Gastrocnemius medialis (tissue), 4 donors: ENCODE measurements around the gene METAP1D. TPM values are rescaled to one million over a fixed set of nuclear protein-coding genes. Genes with fewer than 3 reads are reported as not detected.

Source experiments
- ATAC-seq, 2 donors: fragments of 150-250 bp; one replicate each; pipeline ENCODE4 v1.9.1; 2016
- DNase-seq, 2 donors: peaks; one replicate each; pipeline ENCODE4 v3.0.0-alpha.2; 2019
- H3K27ac ChIP-seq, 4 donors: fragments of 200-600 bp; sonication (generic); 1 replicate in 1 of 4; 2 replicates in 3 of 4; pipeline ENCODE4 v1.5.1; 2016 to 2018; ENCODE audit warnings: mild to moderate bottlenecking in 2 of 4, moderate library complexity in 1 of 4
- H3K27me3 ChIP-seq, 3 donors: fragments of 200-600 bp; sonication (generic) in 2 of 3; 1 replicate in 1 of 3; 2 replicates in 2 of 3; pipeline versions ENCODE4 v1.5.1 to v1.6.0; 2016 to 2019; ENCODE audit warnings: mild to moderate bottlenecking in 1 of 3, moderate library complexity in 1 of 3
- H3K36me3 ChIP-seq, 2 donors: fragments of 200-600 bp; sonication (generic) in 1 of 2; one replicate each; pipeline ENCODE4 v1.5.1; 2017 to 2018
- H3K4me1 ChIP-seq, 2 donors: fragments of 200-600 bp; sonication (generic) in 1 of 2; one replicate each; pipeline ENCODE4 v1.5.1; 2016 to 2017; ENCODE audit warnings: mild to moderate bottlenecking in 2 of 2
- H3K4me3 ChIP-seq, 4 donors: fragments of 200-600 bp; sonication (generic) in 3 of 4; 1 replicate in 1 of 4; 2 replicates in 3 of 4; pipeline ENCODE4 v1.5.1; 2016 to 2019; ENCODE audit warnings: mild to moderate bottlenecking in 2 of 4
- H3K9me3 ChIP-seq, 3 donors: fragments of 200-600 bp; sonication (generic) in 2 of 3; 1 replicate in 1 of 3; 2 replicates in 2 of 3; pipeline ENCODE4 v1.5.1; 2016 to 2019
- CTCF ChIP-seq, 5 experiments: fragments of 450-650 bp in 3 of 5; fragments of 200-600 bp in 2 of 5; sonication (generic) in 2 of 5; IDR thresholded peaks in 4 of 5; conservative IDR thresholded peaks in 1 of 5; 1 replicate in 4 of 5; 2 replicates in 1 of 5; pipeline ENCODE4 v1.5.1; 2016 to 2019; ENCODE audit warnings: antibody characterized with exemption in 5 of 5, mild to moderate bottlenecking in 3 of 5, moderate library complexity in 3 of 5
- POLR2A ChIP-seq, 2 donors: fragments of 450-650 bp; IDR thresholded peaks; one replicate each; pipeline ENCODE4 v1.6.1; 2017; ENCODE audit warnings: antibody characterized with exemption in 2 of 2, mild to moderate bottlenecking in 2 of 2, moderate library complexity in 2 of 2
- in situ Hi-C, 4 donors: fragments of 200-750 bp; cut with MboI; loops; one replicate each; pipeline versions ENCODE4 v1.15.0 to v1.8.0; 2017; ENCODE audit warnings: low sequenced_read_pairs in 4 of 4
- intact Hi-C: fragments of 100-400 bp; cut with DNase I; formaldehyde crosslinking; loops from one replicate; pipeline ENCODE4 v1.15.1; 2023; ENCODE audit warnings: low total_unique reads
- total RNA-seq, 4 donors: library from RNA; depleted of rRNA; stranded (reverse); fragments of >200 nt; gene quantifications; one replicate each; pipeline versions ENCODE4 v1.1.0 to v1.2.3, GENCODE V29; 2016

METAP1D gene
- total RNA-seq, 4 donors from 2014 or later: 4.3 to 14.3 (median 9.7) TPM

- in situ Hi-C loops: loop anchor here in 1 of 4 donors (25.0 kb wide), 1 partner anchor 268 kb away; no protein-coding TSS in a partner anchor
Measured at GRCh38 chr2:172079838-172080640, 80.3 kb downstream of the METAP1D start.

GRCh38 chr2:172080641-172081220 is 81.0 kb downstream of the METAP1D start:
- H3K4me1 ChIP-seq: peaks cover 27 to 31% of the 10 kb centered on the region in 2 donors
- no peaks in the 10 kb centered on the region for H3K9me3 ChIP-seq
- peaks cover 54 to 61% (median 57%) of the 10 kb centered on the region in 3 donors for H3K27me3 ChIP-seq
- DNase-seq: no peak
- ATAC-seq: no peak
- no peak overlapping the region for H3K27ac ChIP-seq
- H3K36me3 ChIP-seq: no peaks in the 10 kb centered on the region
- TF ChIP-seq CTCF (IDR thresholded peaks at IDR 0.05 in 4 of 5, conservative IDR thresholded peaks at IDR 0.05 in 1 of 5) (no peak), POLR2A (IDR thresholded peaks at IDR 0.05) (no peak)
- in situ Hi-C loops: loop anchor here in 1 of 4 donors (25.0 kb wide), 1 partner anchor 268 kb away; no protein-coding TSS in a partner anchor
- no peak overlapping the region for H3K4me3 ChIP-seq
- intact Hi-C loops: no loop called here

More at GRCh38 chr2:172079838-172080640, 80.3 kb downstream of the METAP1D start:
- H3K27me3 ChIP-seq: peaks cover 48 to 54% (median 50%) of the 10 kb centered on the region in 3 donors
- peaks cover 20 to 24% of the 10 kb centered on the region in 2 donors for H3K4me1 ChIP-seq
- no peaks in the 10 kb centered on the region for H3K9me3 ChIP-seq
- TF ChIP-seq POLR2A (IDR thresholded peaks at IDR 0.05) (no peak), CTCF (IDR thresholded peaks at IDR 0.05 in 4 of 5, conservative IDR thresholded peaks at IDR 0.05 in 1 of 5) (no peak)
- no peak for DNase-seq
- ATAC-seq: no peak
- intact Hi-C loops: no loop called here
- no peak overlapping the region for H3K4me3 ChIP-seq
- no peak overlapping the region for H3K27ac ChIP-seq
- no peaks in the 10 kb centered on the region for H3K36me3 ChIP-seq

GRCh38 chr2:172081221-172082022 is 81.7 kb downstream of the METAP1D start:
- peaks cover 34 to 38% of the 10 kb centered on the region in 2 donors for H3K4me1 ChIP-seq
- in situ Hi-C loops (loop anchor here in 1 of 4 donors (25.0 kb wide), 1 partner anchor 269 kb away; no protein-coding TSS in a partner anchor), intact Hi-C loops (no loop called here)
- DNase-seq (no peak), ATAC-seq (no peak)
- H3K36me3 ChIP-seq: no peaks in the 10 kb centered on the region
- H3K27ac ChIP-seq: no peak overlapping the region
- H3K4me3 ChIP-seq: no peak overlapping the region
- TF ChIP-seq POLR2A (IDR thresholded peaks at IDR 0.05): no peak
- TF ChIP-seq CTCF (IDR thresholded peaks at IDR 0.05 in 4 of 5, conservative IDR thresholded peaks at IDR 0.05 in 1 of 5): no peak
- no peaks in the 10 kb centered on the region for H3K9me3 ChIP-seq
- peaks cover 61 to 68% (median 64%) of the 10 kb centered on the region in 3 donors for H3K27me3 ChIP-seq

GRCh38 chr2:172082105-172082943 is 82.6 kb downstream of the METAP1D start:
- no peak for ATAC-seq
- in situ Hi-C loops: loop anchor here in 1 of 4 donors (25.0 kb wide), 1 partner anchor 270 kb away; no protein-coding TSS in a partner anchor
- H3K4me3 ChIP-seq: peak overlapping the region in 1 of 4 donors; percentile 28

More at GRCh38 chr2:172082105-172082943, 82.6 kb downstream of the METAP1D start:
- Histone ChIP-seq H3K9me3 (no peaks in the 10 kb centered on the region), H3K36me3 (no peaks in the 10 kb centered on the region), H3K4me1 (peaks cover 40 to 43% of the 10 kb centered on the region in 2 donors), H3K27me3 (peaks cover 70 to 77% (median 73%) of the 10 kb centered on the region in 3 donors), H3K27ac (no peak overlapping the region)
- no peak for DNase-seq
- no peak for TF ChIP-seq POLR2A (IDR thresholded peaks at IDR 0.05)
- no peak for TF ChIP-seq CTCF (IDR thresholded peaks at IDR 0.05 in 4 of 5, conservative IDR thresholded peaks at IDR 0.05 in 1 of 5)
- intact Hi-C loops: no loop called here
